ENCODE measurements around the gene SLC13A1. TPM values are rescaled to one million over a fixed set of nuclear protein-coding genes. Genes with fewer than 3 reads are reported as not detected.
A peak's percentile ranks its signal among the peaks of the same experiment; 100 is the strongest.
"Not testable (repeated sequence)": the region's sequence is repeated elsewhere in the genome, so short reads cannot be mapped to it uniquely, and the experiment has no call there.

The SLC13A1 gene, protein sequence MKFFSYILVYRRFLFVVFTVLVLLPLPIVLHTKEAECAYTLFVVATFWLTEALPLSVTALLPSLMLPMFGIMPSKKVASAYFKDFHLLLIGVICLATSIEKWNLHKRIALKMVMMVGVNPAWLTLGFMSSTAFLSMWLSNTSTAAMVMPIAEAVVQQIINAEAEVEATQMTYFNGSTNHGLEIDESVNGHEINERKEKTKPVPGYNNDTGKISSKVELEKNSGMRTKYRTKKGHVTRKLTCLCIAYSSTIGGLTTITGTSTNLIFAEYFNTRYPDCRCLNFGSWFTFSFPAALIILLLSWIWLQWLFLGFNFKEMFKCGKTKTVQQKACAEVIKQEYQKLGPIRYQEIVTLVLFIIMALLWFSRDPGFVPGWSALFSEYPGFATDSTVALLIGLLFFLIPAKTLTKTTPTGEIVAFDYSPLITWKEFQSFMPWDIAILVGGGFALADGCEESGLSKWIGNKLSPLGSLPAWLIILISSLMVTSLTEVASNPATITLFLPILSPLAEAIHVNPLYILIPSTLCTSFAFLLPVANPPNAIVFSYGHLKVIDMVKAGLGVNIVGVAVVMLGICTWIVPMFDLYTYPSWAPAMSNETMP
- total RNA-seq (2014; rRNA removed; shearing (Covaris generic)) = 0.09 and 0.84 TPM in 2 replicates

- Histone ChIP-seq H3K4me1 (replicated peaks) (peaks cover 68% of the 10 kb centered on the region), H3K9me3 (replicated peaks) (no peaks in the 10 kb centered on the region), H3K36me3 (no peaks in the 10 kb centered on the region), H3K4me3 (no peak within 1 kb of the TSS), H3K27ac (peak within 1 kb of the TSS; percentile 79), H3K27me3 (replicated peaks) (no peaks in the 10 kb centered on the region)
- DNase-seq (ENCODE audit: low read depth in 1 of 2, low spot score in 2 of 2) = no peak
Observed at GRCh38 chr7:123199883-123200282, at the start of gene SLC13A1. TSS of gene SLC13A1 (minus strand) at chr7:123199969. CDS start at chr7:123199946, 23 bp downstream.

DNA sequence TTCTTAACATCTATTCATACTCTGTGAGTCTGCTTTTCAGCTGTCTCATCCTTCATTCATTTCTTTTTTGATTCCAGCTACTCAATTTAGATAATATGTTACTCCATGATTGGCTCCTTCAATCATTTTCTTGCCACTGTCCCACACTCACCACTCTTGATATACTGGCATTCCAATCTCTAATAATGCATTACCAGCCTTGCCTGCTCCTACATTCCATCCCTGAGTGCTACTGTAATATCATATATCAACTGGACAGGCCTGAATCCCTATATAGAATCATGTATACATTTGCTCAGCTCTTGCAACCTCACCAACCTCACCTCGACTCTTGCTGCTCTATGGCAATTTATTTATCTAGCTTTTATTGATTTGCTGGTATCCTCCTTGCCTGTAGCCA is 45.0 kb upstream of the SLC13A1 start:
- H3K36me3 ChIP-seq = peaks cover 64% of the 10 kb centered on the region
- H3K9me3 ChIP-seq (replicated peaks) = no peaks in the 10 kb centered on the region
- H3K27ac ChIP-seq = no peak overlapping the region
- DNase-seq (ENCODE audit: low read depth in 1 of 2, low spot score in 2 of 2) = no peak
- peaks cover 11% of the 10 kb centered on the region for H3K4me1 ChIP-seq (replicated peaks)
- H3K4me3 ChIP-seq = no peak overlapping the region
- no peaks in the 10 kb centered on the region for H3K27me3 ChIP-seq (replicated peaks)

GRCh38 chr7:123242467-123243092 is 42.8 kb upstream of the SLC13A1 start:
- peak in 1 of 2 experiments; percentile 18 for DNase-seq (ENCODE audit: low read depth in 1 of 2, low spot score in 2 of 2)
- Histone ChIP-seq H3K27ac (peak overlapping the region; percentile 24), H3K4me1 (replicated peaks) (peaks cover 11% of the 10 kb centered on the region), H3K9me3 (replicated peaks) (no peaks in the 10 kb centered on the region), H3K27me3 (replicated peaks) (no peaks in the 10 kb centered on the region), H3K4me3 (no peak overlapping the region), H3K36me3 (peaks cover 62% of the 10 kb centered on the region)

DNA sequence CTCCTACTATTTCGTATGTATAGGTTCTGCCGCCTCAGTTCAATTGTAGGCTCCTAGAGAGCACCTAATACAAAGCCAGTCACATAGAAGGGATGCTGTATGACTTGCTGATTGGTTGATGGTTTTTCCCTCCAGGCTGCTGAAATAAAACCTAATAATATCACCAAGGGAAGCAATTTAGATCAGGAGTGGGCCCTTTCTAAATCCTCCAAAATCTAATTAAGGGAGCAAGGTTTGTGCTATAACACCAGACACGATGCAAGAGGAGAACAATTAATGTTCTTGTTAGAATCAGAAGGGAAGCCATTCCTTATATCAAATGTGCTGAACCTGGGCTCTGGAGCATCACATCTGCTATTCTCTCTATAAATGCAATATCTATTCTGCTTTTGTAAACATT is 42.0 kb upstream of the SLC13A1 start:
- no peaks in the 10 kb centered on the region for H3K9me3 ChIP-seq (replicated peaks)
- no peak overlapping the region for H3K4me3 ChIP-seq
- peaks cover 11% of the 10 kb centered on the region for H3K4me1 ChIP-seq (replicated peaks)
- no peaks in the 10 kb centered on the region for H3K27me3 ChIP-seq (replicated peaks)
- peaks cover 54% of the 10 kb centered on the region for H3K36me3 ChIP-seq
- no peak for DNase-seq (ENCODE audit: low read depth in 1 of 2, low spot score in 2 of 2)
- no peak overlapping the region for H3K27ac ChIP-seq

DNA sequence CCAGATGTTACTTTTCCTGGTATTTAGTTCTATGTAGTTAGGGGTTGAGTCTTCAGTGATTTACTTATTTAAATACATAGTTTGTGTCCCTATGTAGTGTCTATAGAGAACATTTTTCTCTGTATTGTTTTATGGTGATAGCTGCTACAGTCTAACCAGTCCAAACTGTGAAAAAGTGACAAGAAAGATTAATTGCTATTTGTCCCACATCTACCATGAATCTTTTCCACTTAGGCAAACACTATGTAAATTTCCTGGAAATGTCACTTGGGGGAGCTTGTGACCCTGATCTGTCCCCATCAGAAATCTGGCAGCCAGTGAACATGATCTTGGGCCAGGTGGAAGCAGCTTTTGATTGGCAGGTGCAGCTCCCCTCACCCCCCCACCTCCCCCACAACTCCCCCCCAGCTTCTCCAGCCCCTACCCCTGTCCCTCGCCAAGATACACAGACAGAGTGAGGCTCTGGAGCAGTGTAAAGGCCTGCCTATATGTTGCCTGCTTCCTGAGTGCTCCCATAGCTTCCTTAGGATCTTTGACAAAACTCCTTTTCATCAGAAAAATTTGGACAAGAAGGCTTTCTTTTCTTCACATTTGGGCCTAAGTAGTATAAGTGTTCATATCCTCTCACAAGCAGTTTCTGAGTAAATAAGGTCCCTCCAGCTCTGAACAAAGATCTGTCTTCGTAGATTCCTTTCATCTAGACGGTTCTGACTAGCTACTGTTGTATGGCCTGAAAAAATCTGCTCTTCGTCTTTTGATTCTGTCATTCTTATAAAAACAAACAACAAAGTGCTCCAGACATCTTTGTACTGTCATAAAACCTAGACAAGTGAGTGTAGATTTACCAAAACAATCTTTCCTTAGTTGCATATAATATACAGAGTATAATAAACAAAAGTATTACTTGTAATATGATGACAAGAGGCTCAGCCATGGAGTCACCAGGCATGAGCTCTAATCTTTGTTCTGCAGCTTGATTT is 31.5 kb upstream of the SLC13A1 start:
- peak overlapping the region; percentile 5; the same call in 1 of the 2 replicates for H3K27ac ChIP-seq
- DNase-seq (ENCODE audit: low read depth in 1 of 2, low spot score in 2 of 2) = peak in 1 of 2 experiments; percentile 59
- peaks cover 48% of the 10 kb centered on the region for H3K36me3 ChIP-seq
- no peaks in the 10 kb centered on the region for H3K9me3 ChIP-seq (replicated peaks)
- no peak overlapping the region for H3K4me3 ChIP-seq
- H3K27me3 ChIP-seq (replicated peaks) = no peaks in the 10 kb centered on the region
- peaks cover 41% of the 10 kb centered on the region for H3K4me1 ChIP-seq (replicated peaks)

GRCh38 chr7:123230603-123231002 is 30.8 kb upstream of the SLC13A1 start:
- H3K4me3 ChIP-seq = no peak overlapping the region
- no peak for DNase-seq (ENCODE audit: low read depth in 1 of 2, low spot score in 2 of 2)
- no peaks in the 10 kb centered on the region for H3K27me3 ChIP-seq (replicated peaks)
- peaks cover 55% of the 10 kb centered on the region for H3K36me3 ChIP-seq
- no peaks in the 10 kb centered on the region for H3K9me3 ChIP-seq (replicated peaks)
- H3K4me1 ChIP-seq (replicated peaks) = peaks cover 41% of the 10 kb centered on the region
- no peak overlapping the region for H3K27ac ChIP-seq

- no peak overlapping the region for H3K4me3 ChIP-seq
- no peak for DNase-seq (ENCODE audit: low read depth in 1 of 2, low spot score in 2 of 2)
Observed at GRCh38 chr7:123230147-123230546, 30.4 kb upstream of the SLC13A1 start.

DNA sequence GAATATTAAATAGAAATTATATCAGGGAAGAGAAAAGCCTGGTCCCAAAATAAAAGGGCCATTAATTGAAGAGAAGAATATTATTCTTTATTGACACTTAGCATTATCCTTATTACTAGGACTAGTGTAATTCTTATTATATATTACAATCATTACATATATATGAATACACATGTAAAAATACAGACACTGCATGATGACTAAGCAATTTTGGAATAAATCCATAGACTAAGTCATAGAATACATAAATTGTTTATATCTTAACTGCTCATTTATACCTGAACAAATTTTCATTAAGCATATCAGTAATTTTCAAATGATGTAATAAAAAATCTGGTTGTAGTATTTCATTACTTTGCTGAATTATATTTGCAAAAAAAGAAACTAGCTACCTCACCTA is 29.7 kb upstream of the SLC13A1 start:
- no peak overlapping the region for H3K4me3 ChIP-seq
- DNase-seq (ENCODE audit: low read depth in 1 of 2, low spot score in 2 of 2) = no peak
- H3K36me3 ChIP-seq = peaks cover 54% of the 10 kb centered on the region
- H3K9me3 ChIP-seq (replicated peaks) = no peaks in the 10 kb centered on the region
- no peaks in the 10 kb centered on the region for H3K27me3 ChIP-seq (replicated peaks)
- peaks cover 41% of the 10 kb centered on the region for H3K4me1 ChIP-seq (replicated peaks)
- H3K27ac ChIP-seq = no peak overlapping the region

More at GRCh38 chr7:123230147-123230546, 30.4 kb upstream of the SLC13A1 start:
- Histone ChIP-seq H3K27ac (no peak overlapping the region), H3K27me3 (replicated peaks) (no peaks in the 10 kb centered on the region), H3K36me3 (peaks cover 56% of the 10 kb centered on the region), H3K9me3 (replicated peaks) (no peaks in the 10 kb centered on the region), H3K4me1 (replicated peaks) (peaks cover 41% of the 10 kb centered on the region)

- H3K9me3 ChIP-seq (replicated peaks); DNase-seq (ENCODE audit: low read depth in 1 of 2, low spot score in 2 of 2): not testable (repeated sequence)
Observed at GRCh38 chr7:123227666-123228065, 27.9 kb upstream of the SLC13A1 start.

DNA sequence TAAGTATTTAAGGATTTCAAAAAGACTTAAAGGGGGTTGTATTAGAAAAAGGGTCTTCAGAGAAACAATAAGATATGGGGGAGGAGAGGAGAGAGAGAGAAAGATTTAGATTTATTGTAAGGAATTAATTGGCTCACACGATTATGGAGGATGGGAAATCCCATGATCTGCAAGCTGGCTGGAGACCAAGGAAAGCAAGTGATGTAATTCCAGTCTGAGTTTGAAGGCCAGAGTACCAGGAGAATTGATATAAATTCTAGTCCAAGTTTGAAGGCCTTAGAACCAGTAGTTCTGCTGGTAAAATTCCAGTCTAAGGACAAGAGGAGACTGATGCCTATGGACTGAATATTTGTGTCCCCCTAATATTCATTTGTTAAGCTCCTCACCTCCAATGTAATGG is 20.6 kb upstream of the SLC13A1 start:
- H3K4me3 ChIP-seq = no peak overlapping the region
- H3K27ac ChIP-seq = no peak overlapping the region
- H3K9me3 ChIP-seq (replicated peaks) = peaks cover 15% of the 10 kb centered on the region
- H3K36me3 ChIP-seq = peaks cover 81% of the 10 kb centered on the region
- no peak for DNase-seq (ENCODE audit: low read depth in 1 of 2, low spot score in 2 of 2)
- H3K4me1 ChIP-seq (replicated peaks) = no peaks in the 10 kb centered on the region
- no peaks in the 10 kb centered on the region for H3K27me3 ChIP-seq (replicated peaks)

More at GRCh38 chr7:123227666-123228065, 27.9 kb upstream of the SLC13A1 start:
- peaks cover 55% of the 10 kb centered on the region for H3K36me3 ChIP-seq
- not testable (repeated sequence) for H3K4me3 ChIP-seq; H3K27ac ChIP-seq; H3K27me3 ChIP-seq (replicated peaks)
- H3K4me1 ChIP-seq (replicated peaks) = peaks cover 29% of the 10 kb centered on the region

DNA sequence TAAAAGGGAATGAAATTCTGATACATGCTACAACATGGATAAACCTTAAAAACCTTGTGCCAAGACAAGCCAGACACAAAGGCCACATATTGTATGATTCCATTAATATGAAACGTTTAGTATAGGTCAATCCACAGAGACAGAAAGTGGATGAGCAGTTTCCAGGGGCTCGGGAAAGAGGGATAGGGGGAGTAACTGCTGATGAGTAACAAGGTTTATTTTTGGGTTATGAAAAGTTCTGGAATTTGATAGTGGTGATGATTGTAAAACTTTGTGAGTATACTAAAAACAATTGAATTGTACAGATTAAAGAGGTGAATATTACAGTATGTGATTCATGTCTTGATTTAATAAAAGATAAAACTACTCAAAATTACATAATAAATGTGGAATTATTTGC is 19.1 kb upstream of the SLC13A1 start:
- Histone ChIP-seq H3K27me3 (replicated peaks) (no peaks in the 10 kb centered on the region), H3K9me3 (replicated peaks) (peaks cover 24% of the 10 kb centered on the region), H3K27ac (no peak overlapping the region), H3K4me3 (no peak overlapping the region), H3K36me3 (peaks cover 83% of the 10 kb centered on the region), H3K4me1 (replicated peaks) (no peaks in the 10 kb centered on the region)
- DNase-seq (ENCODE audit: low read depth in 1 of 2, low spot score in 2 of 2) = no peak

GRCh38 chr7:123216825-123217224 is 17.1 kb upstream of the SLC13A1 start:
- Histone ChIP-seq H3K4me1 (replicated peaks) (peaks cover 3% of the 10 kb centered on the region), H3K36me3 (peaks cover 70% of the 10 kb centered on the region)

DNA sequence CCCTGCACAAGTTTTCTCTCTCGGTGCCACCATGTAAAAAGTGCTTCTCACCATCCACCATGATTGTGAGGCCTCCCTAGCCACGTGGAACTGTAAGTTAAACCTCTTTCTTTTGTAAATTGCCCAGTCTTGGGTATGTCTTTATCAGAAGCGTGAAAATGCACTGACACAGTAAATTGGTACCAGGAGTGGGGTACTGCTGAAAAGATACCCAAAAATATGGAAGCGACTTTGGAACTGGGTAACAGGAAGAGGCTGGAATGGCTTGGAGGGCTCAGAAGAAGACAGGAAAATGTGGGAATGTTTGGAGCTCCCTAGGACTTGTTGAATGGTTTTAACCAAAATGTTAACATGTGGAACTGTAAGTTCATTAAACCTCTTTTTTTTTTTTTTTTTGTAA is 15.6 kb upstream of the SLC13A1 start:
- Histone ChIP-seq H3K27me3 (replicated peaks) (no peaks in the 10 kb centered on the region), H3K9me3 (replicated peaks) (peaks cover 29% of the 10 kb centered on the region), H3K4me1 (replicated peaks) (peaks cover 14% of the 10 kb centered on the region), H3K4me3 (no peak overlapping the region), H3K27ac (no peak overlapping the region), H3K36me3 (peaks cover 62% of the 10 kb centered on the region)
- DNase-seq (ENCODE audit: low read depth in 1 of 2, low spot score in 2 of 2) = no peak

More at GRCh38 chr7:123216825-123217224, 17.1 kb upstream of the SLC13A1 start:
- Histone ChIP-seq H3K9me3 (replicated peaks) (peaks cover 28% of the 10 kb centered on the region), H3K27ac (no peak overlapping the region), H3K27me3 (replicated peaks) (no peaks in the 10 kb centered on the region), H3K4me3 (no peak overlapping the region)
- no peak for DNase-seq (ENCODE audit: low read depth in 1 of 2, low spot score in 2 of 2)

All from SJSA1 (cell line).